Measurements from ENCODE around the gene MRC1. TPM values are rescaled to one million over a fixed set of nuclear protein-coding genes. Genes with fewer than 3 reads are reported as not detected.

MRC1 gene
- total RNA-seq, 1 donor from 2014 or later, result 15.1 TPM

- Histone ChIP-seq H3K4me1 (no peaks in the 10 kb centered on the region), H3K4me3 (no peak overlapping the region), H3K27me3 (no peaks in the 10 kb centered on the region), H3K36me3 (no peaks in the 10 kb centered on the region), H3K27ac (no peak overlapping the region), H3K9me3 (no peaks in the 10 kb centered on the region)
- TF ChIP-seq CTCF (IDR thresholded peaks at IDR 0.05), result no peak
- intact Hi-C loops (cut with DNase I), result no loop called here
- DNase-seq (ENCODE audit: low spot score in 2 of 2), result no peak
These were observed 145.7 kb downstream of the MRC1 start for GRCh38 chr10:17954861-17955260.

- Histone ChIP-seq H3K4me3 (no peak overlapping the region), H3K27ac (no peak overlapping the region), H3K4me1 (no peaks in the 10 kb centered on the region), H3K27me3 (no peaks in the 10 kb centered on the region), H3K36me3 (no peaks in the 10 kb centered on the region), H3K9me3 (no peaks in the 10 kb centered on the region)
- TF ChIP-seq CTCF (IDR thresholded peaks at IDR 0.05), result no peak
- DNase-seq (ENCODE audit: low spot score in 2 of 2), result no peak
- intact Hi-C loops (cut with DNase I), result no loop called here
These were observed 148.9 kb downstream of the MRC1 start for GRCh38 chr10:17958049-17958448.

GRCh38 chr10:17959870-17960269, 150.7 kb downstream of the MRC1 start:
- TF ChIP-seq CTCF (IDR thresholded peaks at IDR 0.05), result no peak
- intact Hi-C loops (cut with DNase I), result no loop called here
- H3K36me3 ChIP-seq, result no peaks in the 10 kb centered on the region

More at GRCh38 chr10:17959870-17960269, 150.7 kb downstream of the MRC1 start:
- Histone ChIP-seq H3K4me1 (no peaks in the 10 kb centered on the region), H3K4me3 (no peak overlapping the region), H3K9me3 (no peaks in the 10 kb centered on the region), H3K27me3 (no peaks in the 10 kb centered on the region), H3K27ac (no peak overlapping the region)
- no peak for DNase-seq (ENCODE audit: low spot score in 2 of 2)

Other genes with a start within 250 kb of the MRC1 start
- gene HACD1, start 192.0 kb upstream of the MRC1 start, total RNA-seq, result 41.6 TPM
- 1.5 TPM for gene STAM, start 165.2 kb upstream of the MRC1 start, total RNA-seq
- not detected for gene TMEM236, start 57.1 kb upstream of the MRC1 start, total RNA-seq
- not detected for gene SLC39A12, start 142.6 kb downstream of the MRC1 start, total RNA-seq

Data from ascending aorta (tissue), 2 donors.